Stomach smooth muscle (tissue), 2 donors: ENCODE results near the gene TEFM.

ENCODE experiments used
- H3K27ac ChIP-seq: one replicate; pipeline ENCODE4 v1.7.0; 2013; ENCODE audit warnings: mild to moderate bottlenecking, low read length, inconsistent platforms
- H3K27me3 ChIP-seq, 2 donors: one replicate each; pipeline ENCODE4 v1.7.0; 2013; ENCODE audit warnings: low read length in 2 of 2; ENCODE audit not compliant: insufficient read depth in 2 of 2, control insufficient read depth in 1 of 2
- H3K36me3 ChIP-seq, 2 donors: one replicate each; pipeline ENCODE4 v1.7.0; 2013; ENCODE audit warnings: low read length in 2 of 2; ENCODE audit not compliant: control insufficient read depth in 2 of 2, insufficient read depth in 2 of 2
- H3K4me1 ChIP-seq: one replicate; pipeline ENCODE4 v1.7.0; 2013; ENCODE audit warnings: low read length; ENCODE audit not compliant: control insufficient read depth, insufficient read depth
- H3K4me3 ChIP-seq, 2 donors: one replicate each; pipeline ENCODE4 v1.7.0; 2013; ENCODE audit warnings: low read length in 2 of 2
- H3K9ac ChIP-seq, 2 donors: one replicate each; pipeline ENCODE4 v1.7.0; 2013; ENCODE audit warnings: low read length in 2 of 2, mild to moderate bottlenecking in 1 of 2
- H3K9me3 ChIP-seq, 2 donors: one replicate each; pipeline ENCODE4 v1.7.0; 2013; ENCODE audit warnings: low read length in 2 of 2; ENCODE audit not compliant: control insufficient read depth in 2 of 2
- donor health status: healthy.
- donor health status: Pancreatic carcinoma.

Gene TEFM

GRCh38 chr17:30906101-30906911, at the start of gene TEFM:
TEFM (minus strand) TSS chr17:30906238; CDS start chr17:30906198, 40 bp downstream.
- Histone ChIP-seq H3K4me3 (peak within 1 kb of the TSS; percentile 84 to 92), H3K4me1 (peaks cover 12% of the 10 kb centered on the region), H3K36me3 (peaks cover 0 to 4% of the 10 kb centered on the region in 2 donors), H3K27me3 (no peaks in the 10 kb centered on the region), H3K9me3 (no peaks in the 10 kb centered on the region), H3K9ac (peak within 1 kb of the TSS; percentile 90 to 98), H3K27ac (peak within 1 kb of the TSS; percentile 89)

GRCh38 chr17:30954046-30954830, 48.2 kb upstream of the TEFM start:
- H3K27ac ChIP-seq: peak overlapping the region; percentile 41
- H3K4me3 ChIP-seq: no peak overlapping the region
- H3K27me3 ChIP-seq: no peaks in the 10 kb centered on the region
- H3K9me3 ChIP-seq: no peaks in the 10 kb centered on the region
- H3K4me1 ChIP-seq: peaks cover 12% of the 10 kb centered on the region
- H3K9ac ChIP-seq: no peak overlapping the region
- no peaks in the 10 kb centered on the region for H3K36me3 ChIP-seq

- Histone ChIP-seq H3K36me3 (no peaks in the 10 kb centered on the region), H3K27ac (no peak overlapping the region), H3K9me3 (no peaks in the 10 kb centered on the region), H3K4me1 (peaks cover 12% of the 10 kb centered on the region), H3K27me3 (no peaks in the 10 kb centered on the region), H3K9ac (no peak overlapping the region), H3K4me3 (no peak overlapping the region)
Measured at GRCh38 chr17:30952638-30953393, 46.8 kb upstream of the TEFM start.

GRCh38 chr17:30950669-30951399, 44.8 kb upstream of the TEFM start:
- no peak overlapping the region for H3K9ac ChIP-seq

GRCh38 chr17:30950189-30950588, 44.2 kb upstream of the TEFM start:
- Histone ChIP-seq H3K27me3 (no peaks in the 10 kb centered on the region), H3K36me3 (no peaks in the 10 kb centered on the region), H3K27ac (no peak overlapping the region), H3K4me3 (no peak overlapping the region), H3K4me1 (peaks cover 9% of the 10 kb centered on the region), H3K9ac (no peak overlapping the region), H3K9me3 (no peaks in the 10 kb centered on the region)

More at GRCh38 chr17:30950669-30951399, 44.8 kb upstream of the TEFM start:
- H3K9me3 ChIP-seq: no peaks in the 10 kb centered on the region
- H3K27ac ChIP-seq: no peak overlapping the region
- H3K36me3 ChIP-seq: no peaks in the 10 kb centered on the region
- no peak overlapping the region for H3K4me3 ChIP-seq
- H3K27me3 ChIP-seq: no peaks in the 10 kb centered on the region
- peaks cover 9% of the 10 kb centered on the region for H3K4me1 ChIP-seq

GRCh38 chr17:30947796-30948195, 41.8 kb upstream of the TEFM start:
- no peak overlapping the region for H3K9ac ChIP-seq
- no peak overlapping the region for H3K4me3 ChIP-seq
- peaks cover 9% of the 10 kb centered on the region for H3K4me1 ChIP-seq
- no peaks in the 10 kb centered on the region for H3K27me3 ChIP-seq
- no peak overlapping the region for H3K27ac ChIP-seq
- no peaks in the 10 kb centered on the region for H3K36me3 ChIP-seq
- no peaks in the 10 kb centered on the region for H3K9me3 ChIP-seq

GRCh38 chr17:30942308-30943079, 36.5 kb upstream of the TEFM start:
- Histone ChIP-seq H3K27ac (no peak overlapping the region), H3K27me3 (no peaks in the 10 kb centered on the region)

GRCh38 chr17:30939051-30939689, 33.1 kb upstream of the TEFM start:
- Histone ChIP-seq H3K27ac (no peak overlapping the region), H3K4me3 (no peak overlapping the region), H3K9ac (no peak overlapping the region), H3K9me3 (no peaks in the 10 kb centered on the region), H3K27me3 (no peaks in the 10 kb centered on the region), H3K4me1 (no peaks in the 10 kb centered on the region), H3K36me3 (no peaks in the 10 kb centered on the region)

More at GRCh38 chr17:30942308-30943079, 36.5 kb upstream of the TEFM start:
- no peaks in the 10 kb centered on the region for H3K36me3 ChIP-seq
- H3K9me3 ChIP-seq: no peaks in the 10 kb centered on the region
- H3K4me3 ChIP-seq: no peak overlapping the region
- no peak overlapping the region for H3K9ac ChIP-seq
- no peaks in the 10 kb centered on the region for H3K4me1 ChIP-seq

- Histone ChIP-seq H3K27me3 (no peaks in the 10 kb centered on the region), H3K4me3 (no peak overlapping the region), H3K36me3 (no peaks in the 10 kb centered on the region), H3K9me3 (no peaks in the 10 kb centered on the region), H3K27ac (no peak overlapping the region), H3K9ac (no peak overlapping the region), H3K4me1 (no peaks in the 10 kb centered on the region)
Measured at GRCh38 chr17:30933966-30934365, 27.9 kb upstream of the TEFM start.
